Retinal pigment epithelial cell (primary cell): ENCODE measurements around the gene VPS16.
A peak's percentile ranks its signal among the peaks of the same experiment; 100 is the strongest.

ENCODE experiments used
- DNase-seq: peaks from one replicate; pipeline ENCODE4 v3.0.0-alpha.2; 2010; ENCODE audit warnings: low read depth
- H3K4me3 ChIP-seq: 2 replicates; pipeline ENCODE4 v1.5.1; 2011; ENCODE audit warnings: mild to moderate bottlenecking, low read length, control low read depth, moderate library complexity
- CTCF ChIP-seq: conservative IDR thresholded peaks from 2 replicates; pipeline ENCODE4 v1.5.1; 2011; ENCODE audit warnings: low read depth, low read length, control low read depth, inconsistent platforms

Gene VPS16

GRCh38 chr20:2816583-2817340 is 23.8 kb upstream of the VPS16 start:
- DNase-seq = no peak
- peak; percentile 10 for TF ChIP-seq CTCF
- no peak overlapping the region for H3K4me3 ChIP-seq

DNA sequence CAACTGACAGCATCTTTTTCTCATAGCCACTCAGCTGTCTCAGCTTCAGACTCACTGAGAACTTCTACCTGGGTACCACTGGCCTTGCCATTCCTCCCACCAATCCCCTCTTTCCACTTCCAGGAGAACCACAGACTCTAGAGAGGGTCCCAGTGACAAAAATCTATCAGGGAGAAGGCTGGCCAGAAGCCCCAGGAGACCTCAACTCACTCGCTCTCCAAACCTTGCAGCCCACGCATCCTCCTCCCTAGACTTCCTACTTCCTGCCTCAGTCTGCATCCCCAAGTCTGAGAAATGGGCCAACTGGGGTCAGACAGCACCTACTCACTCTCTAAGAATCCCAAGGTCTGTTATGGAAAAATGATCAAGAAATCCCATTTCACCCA is 23.2 kb upstream of the VPS16 start:
- H3K4me3 ChIP-seq = no peak overlapping the region
- TF ChIP-seq CTCF = no peak
- no peak for DNase-seq

DNA sequence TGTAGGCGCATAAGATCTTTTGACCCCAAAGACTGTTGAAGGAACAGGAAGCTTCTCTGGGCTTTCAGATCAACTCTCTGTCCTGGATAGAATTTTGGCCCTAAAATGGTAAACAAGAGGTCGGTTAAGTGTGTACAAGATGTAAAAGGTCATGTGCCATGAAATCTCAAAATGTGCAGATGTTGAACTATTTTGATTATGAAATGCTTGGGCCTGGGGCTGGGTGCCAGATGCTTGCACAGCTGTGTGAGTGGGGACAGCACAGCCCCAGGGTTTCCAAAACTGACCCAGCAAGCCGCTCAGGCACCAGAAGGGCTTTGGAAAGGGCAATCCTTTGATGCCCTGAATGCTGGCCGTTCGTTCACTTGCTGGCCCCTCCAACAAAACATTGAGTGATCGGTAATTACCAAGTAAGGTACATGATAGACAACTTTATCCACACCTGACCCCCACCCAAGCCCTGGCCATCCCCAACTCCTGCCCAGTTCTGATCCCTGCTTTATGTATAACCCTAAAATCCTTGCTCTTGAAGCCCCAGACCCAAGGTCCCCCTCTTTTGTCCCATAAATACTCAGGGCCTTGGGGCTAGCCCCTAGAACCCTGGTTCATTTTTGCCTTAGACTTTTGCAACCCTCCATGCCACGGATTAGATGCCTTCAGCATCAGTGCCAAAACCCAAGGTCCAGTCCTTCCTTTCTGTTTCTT is 22.5 kb upstream of the VPS16 start:
- DNase-seq = no peak
- no peak overlapping the region for H3K4me3 ChIP-seq
- no peak for TF ChIP-seq CTCF

GRCh38 chr20:2820084-2820895 is 20.3 kb upstream of the VPS16 start:
- no peak for TF ChIP-seq CTCF
- DNase-seq = no peak
- no peak overlapping the region for H3K4me3 ChIP-seq

DNA sequence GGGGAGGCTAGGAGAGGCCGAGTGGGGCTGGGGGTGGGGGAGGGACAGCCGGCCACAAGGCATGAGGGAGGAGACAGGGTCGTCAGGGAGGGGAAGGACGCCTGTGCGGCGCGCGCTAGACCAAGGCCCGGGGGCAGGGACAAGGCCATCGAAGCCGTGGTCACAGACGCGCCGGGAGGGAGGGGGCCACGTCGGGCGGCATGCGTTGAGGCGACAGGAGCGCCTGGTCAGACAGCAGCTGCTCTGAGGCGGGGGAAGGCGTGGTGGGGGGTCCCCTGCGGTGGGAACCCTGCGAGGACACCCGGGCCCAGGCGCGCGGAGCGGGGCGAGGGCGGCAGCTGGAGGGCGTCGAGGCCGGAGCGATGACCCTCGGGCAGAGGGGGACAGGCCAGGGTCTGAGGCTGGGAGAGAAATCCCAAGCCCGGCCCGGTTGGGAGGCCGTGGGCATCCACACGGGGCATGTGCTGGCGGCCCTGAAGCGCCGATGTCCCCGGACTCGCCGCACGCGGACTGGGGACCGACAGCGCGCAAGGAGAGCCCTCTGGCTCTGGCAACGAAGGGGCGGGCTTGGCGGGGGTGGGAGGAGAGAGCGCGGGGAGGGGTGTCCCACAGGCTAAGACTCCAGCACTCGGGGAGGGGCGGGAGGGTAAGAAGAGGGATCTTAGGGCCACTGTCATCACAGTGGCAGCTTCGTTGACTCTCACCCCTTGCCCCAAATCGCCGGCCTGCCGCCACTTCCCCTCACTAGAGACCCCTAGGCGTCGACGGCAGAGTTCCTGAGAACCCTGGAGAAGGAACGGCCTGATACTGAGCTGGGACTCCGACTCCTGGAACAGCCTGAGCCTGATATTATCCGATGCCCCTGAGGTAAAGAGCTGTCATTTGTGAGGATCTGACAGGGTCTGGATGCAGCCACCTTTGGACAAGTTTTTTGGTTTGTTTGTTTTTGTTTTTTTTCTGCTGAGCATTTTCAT is 19.4 kb upstream of the VPS16 start:
- no peak for TF ChIP-seq CTCF
- no peak for DNase-seq
- no peak overlapping the region for H3K4me3 ChIP-seq

GRCh38 chr20:2822073-2822472 is 18.5 kb upstream of the VPS16 start:
- no peak for TF ChIP-seq CTCF
- no peak for DNase-seq
- no peak overlapping the region for H3K4me3 ChIP-seq
